Breast epithelium (tissue), 3 donors: Measurements from ENCODE around the gene TENT4A.

Source experiments
- CTCF ChIP-seq, 3 donors: fragments of 450-650 bp; IDR thresholded peaks; one replicate each; pipeline ENCODE4 v1.5.1; 2016 to 2017; ENCODE audit warnings: antibody characterized with exemption in 3 of 3, mild to moderate bottlenecking in 3 of 3, moderate library complexity in 3 of 3
- POLR2A ChIP-seq: fragments of 450-650 bp; IDR thresholded peaks from one replicate; pipeline ENCODE4 v1.6.1; 2016; ENCODE audit warnings: antibody characterized with exemption, mild to moderate bottlenecking, moderate library complexity
- POLR2AphosphoS5 ChIP-seq, 3 donors: sonication (generic); formaldehyde crosslinking; IDR thresholded peaks; one replicate each; pipeline ENCODE4 v1.6.1; 2017; ENCODE audit warnings: antibody characterized with exemption in 3 of 3

- TF ChIP-seq POLR2A (no peak), CTCF (IDR thresholded peaks at IDR 0.05) (no peak), POLR2AphosphoS5 (IDR thresholded peaks at IDR 0.05) (no peak)
Measured at GRCh38 chr5:6666762-6667161, 46.5 kb upstream of the TENT4A start.
